HEK293 (cell line): ENCODE data around the gene SLC12A1.

Source experiments
- CTCF ChIA-PET: fragments of 350-600 bp; formaldehyde crosslinking; extraction: SDS; loops from one replicate; lab custom pipeline; 2021; ENCODE audit warnings: antibody characterized with exemption; lab: Yijun Ruan, JAX
- POLR2A ChIA-PET: fragments of 300-600 bp; formaldehyde crosslinking; extraction: SDS; loops from one replicate; lab custom pipeline; 2020; ENCODE audit warnings: antibody characterized with exemption, inconsistent platforms; lab: Yijun Ruan, JAX
- H3K27ac ChIP-seq: fragments of 200-500 bp; sonication (Bioruptor generic); 2 replicates; pipeline ENCODE4 v1.5.1; 2014; ENCODE audit warnings: low read depth, low read length, control low read depth, inconsistent platforms; ENCODE audit errors: extremely low read depth
- H3K36me3 ChIP-seq, 2 experiments: fragments of 200-500 bp in 1 of 2; sonication (Bioruptor generic) in 1 of 2; 1 replicate in 1 of 2; 2 replicates in 1 of 2; pipeline ENCODE4 v1.5.1; 2014 to 2017; ENCODE audit warnings: inconsistent platforms in 2 of 2, low read length in 2 of 2; ENCODE audit not compliant: control insufficient read depth in 2 of 2, insufficient read depth in 1 of 2
- H3K4me1 ChIP-seq: fragments of 200-500 bp; sonication (Bioruptor generic); 2 replicates; pipeline ENCODE4 v1.5.1; 2014; ENCODE audit warnings: mild to moderate bottlenecking, low read length, inconsistent platforms; ENCODE audit not compliant: control insufficient read depth, insufficient read depth
- H3K4me3 ChIP-seq: 2 replicates; pipeline ENCODE4 v1.5.1; 2011; ENCODE audit warnings: low read depth, mild to moderate bottlenecking, control low read depth, low read length, moderate library complexity
- H3K9me3 ChIP-seq: fragments of 200-500 bp; sonication (Bioruptor generic); 2 replicates; pipeline ENCODE4 v1.5.1; 2014; ENCODE audit warnings: low read depth, low read length, inconsistent platforms; ENCODE audit not compliant: control insufficient read depth, insufficient read depth
- GLIS2 ChIP-seq: fragments of 450-650 bp; formaldehyde crosslinking; IDR thresholded peaks from 2 replicates; pipeline ENCODE4 v1.5.1; 2016; ENCODE audit warnings: missing biosample characterization, missing genetic modification characterization
- PRDM1 ChIP-seq: fragments of 450-650 bp; formaldehyde crosslinking; IDR thresholded peaks from 2 replicates; pipeline ENCODE4; 2016; ENCODE audit warnings: missing biosample characterization, missing genetic modification characterization
- SP3 ChIP-seq: fragments of 450-650 bp; formaldehyde crosslinking; IDR thresholded peaks from 2 replicates; pipeline ENCODE4 v1.5.1; 2016; ENCODE audit warnings: missing biosample characterization, missing genetic modification characterization
- YY2 ChIP-seq: fragments of 450-650 bp; formaldehyde crosslinking; IDR thresholded peaks from 2 replicates; pipeline ENCODE4 v1.5.1; 2016; ENCODE audit warnings: missing biosample characterization, missing genetic modification characterization
- ZBTB1 ChIP-seq: fragments of 450-650 bp; formaldehyde crosslinking; IDR thresholded peaks from 2 replicates; pipeline ENCODE4 v1.5.1; 2016; ENCODE audit warnings: missing biosample characterization, missing genetic modification characterization
- ZBTB7A ChIP-seq: fragments of 450-650 bp; formaldehyde crosslinking; IDR thresholded peaks from 2 replicates; pipeline ENCODE4 v1.5.1; 2016; ENCODE audit warnings: low read depth, missing biosample characterization, missing genetic modification characterization
- ZFP37 ChIP-seq: fragments of 450-650 bp; formaldehyde crosslinking; IDR thresholded peaks from 2 replicates; pipeline ENCODE4 v1.5.1; 2016; ENCODE audit warnings: missing biosample characterization, missing genetic modification characterization
- ZNF175 ChIP-seq: fragments of 450-650 bp; formaldehyde crosslinking; IDR thresholded peaks from 2 replicates; pipeline ENCODE4 v1.5.1; 2016; ENCODE audit warnings: missing biosample characterization, missing genetic modification characterization
- ZNF202 ChIP-seq: fragments of 450-650 bp; formaldehyde crosslinking; IDR thresholded peaks from 2 replicates; pipeline ENCODE4 v1.5.1; 2016; ENCODE audit warnings: missing biosample characterization, missing genetic modification characterization, borderline replicate concordance
- ZNF274 ChIP-seq, 2 experiments: fragments of 200-500 bp in 1 of 2; fragments of 450-650 bp in 1 of 2; sonication (Bioruptor generic) in 1 of 2; formaldehyde crosslinking in 1 of 2; IDR thresholded peaks; 2 replicates each; pipeline versions ENCODE4 v1.5.1 to v1.6.1; 2014 to 2016; ENCODE audit warnings: borderline replicate concordance in 1 of 2, inconsistent platforms in 1 of 2, low read length in 1 of 2, missing biosample characterization in 1 of 2, missing genetic modification characterization in 1 of 2
- ZNF335 ChIP-seq: fragments of 450-650 bp; formaldehyde crosslinking; conservative IDR thresholded peaks from 2 replicates; pipeline ENCODE4 v1.5.1; 2016; ENCODE audit warnings: missing biosample characterization, missing genetic modification characterization
- ZNF571 ChIP-seq: fragments of 450-650 bp; formaldehyde crosslinking; IDR thresholded peaks from 2 replicates; pipeline ENCODE4 v1.5.0; 2017; ENCODE audit warnings: missing biosample characterization, missing genetic modification characterization
- ZNF707 ChIP-seq: fragments of 450-650 bp; formaldehyde crosslinking; IDR thresholded peaks from 2 replicates; pipeline ENCODE4 v1.5.1; 2016; ENCODE audit warnings: missing biosample characterization, missing genetic modification characterization
- ZNF76 ChIP-seq: fragments of 450-650 bp; formaldehyde crosslinking; IDR thresholded peaks from 2 replicates; pipeline ENCODE4; 2016; ENCODE audit warnings: low read depth, missing biosample characterization, missing genetic modification characterization, borderline replicate concordance
- ZNF792 ChIP-seq: fragments of 450-650 bp; formaldehyde crosslinking; IDR thresholded peaks from 2 replicates; pipeline ENCODE4 v1.5.1; 2016; ENCODE audit warnings: missing biosample characterization, missing genetic modification characterization
- ZSCAN23 ChIP-seq: fragments of 450-650 bp; formaldehyde crosslinking; IDR thresholded peaks from 2 replicates; pipeline ENCODE4 v1.5.1; 2016; ENCODE audit warnings: missing biosample characterization, missing genetic modification characterization
- ZXDB ChIP-seq: fragments of 450-650 bp; formaldehyde crosslinking; IDR thresholded peaks from 2 replicates; pipeline ENCODE4 v1.5.1; 2016; ENCODE audit warnings: missing biosample characterization, missing genetic modification characterization
- TF ChIP-seq, protein P1 (sequence below): fragments of 450-650 bp; formaldehyde crosslinking; optimal IDR thresholded peaks from 2 replicates; pipeline ENCODE3; 2016; ENCODE audit warnings: missing biosample characterization, mild to moderate bottlenecking, missing genetic modification characterization
- TF ChIP-seq, protein P2 (sequence below): fragments of 450-650 bp; formaldehyde crosslinking; IDR thresholded peaks from 2 replicates; pipeline ENCODE4 v1.5.1; 2016; ENCODE audit warnings: missing biosample characterization, missing genetic modification characterization
- TF ChIP-seq, protein P3 (sequence below): fragments of 450-650 bp; formaldehyde crosslinking; IDR thresholded peaks from 2 replicates; pipeline ENCODE4 v1.5.1; 2016; ENCODE audit warnings: missing biosample characterization, missing genetic modification characterization
- TF ChIP-seq, protein P4 (sequence below): fragments of 450-650 bp; formaldehyde crosslinking; IDR thresholded peaks from 2 replicates; pipeline ENCODE4; 2016; ENCODE audit warnings: missing biosample characterization, missing genetic modification characterization

The SLC12A1 gene

DNA sequence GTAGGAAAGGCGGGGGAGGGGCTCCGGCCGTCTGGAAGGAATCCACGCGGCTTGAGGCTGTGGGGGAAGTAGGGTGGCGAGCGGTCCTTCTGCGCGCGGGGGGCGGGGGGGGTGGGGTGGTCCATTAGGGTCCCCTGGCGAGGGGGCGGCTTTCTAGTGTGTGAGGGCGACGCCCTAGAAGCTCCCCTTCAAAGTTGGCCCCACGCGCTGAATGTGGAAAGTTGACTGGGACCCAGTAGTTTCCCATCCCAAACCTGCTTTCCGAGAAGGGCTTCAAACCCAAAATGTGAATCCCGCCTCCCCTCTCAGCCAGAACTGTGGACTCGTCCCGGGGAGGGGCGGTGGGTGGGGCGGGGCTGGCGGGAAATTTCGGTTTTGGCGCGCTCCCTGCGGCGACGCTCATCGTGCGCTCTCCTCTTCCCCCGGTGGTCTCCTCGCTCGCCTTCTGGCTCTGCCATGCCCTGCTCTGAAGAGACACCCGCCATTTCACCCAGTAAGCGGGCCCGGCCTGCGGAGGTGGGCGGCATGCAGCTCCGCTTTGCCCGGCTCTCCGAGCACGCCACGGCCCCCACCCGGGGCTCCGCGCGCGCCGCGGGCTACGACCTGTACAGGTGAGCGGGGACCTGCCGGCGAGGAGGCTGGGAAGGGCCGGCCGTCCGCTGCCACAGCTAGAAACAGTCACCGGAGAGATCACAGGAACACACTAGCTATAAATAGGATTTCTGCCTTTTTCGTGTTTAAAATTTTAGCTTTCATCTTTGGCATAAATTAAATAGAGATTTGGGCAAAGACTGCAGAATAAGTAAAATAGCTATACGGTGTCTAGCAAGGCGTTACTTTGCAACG, 125.9 kb downstream of the SLC12A1 start (continued):
- TF ChIP-seq ZXDB (peak; percentile 24; the same call in 1 of the 2 replicates), ZNF274 (IDR thresholded peaks at IDR 0.05; ENCODE audit: low read length) (no peak), ZNF274 (tag by site-specific recombination; IDR thresholded peaks at IDR 0.05; ENCODE audit: borderline replicate concordance) (no peak), ZNF707 (no peak), ZNF76 (tag by site-specific recombination) (peak; percentile 36; the same call in 1 of the 2 replicates)
- TF ChIP-seq, protein P1, sequence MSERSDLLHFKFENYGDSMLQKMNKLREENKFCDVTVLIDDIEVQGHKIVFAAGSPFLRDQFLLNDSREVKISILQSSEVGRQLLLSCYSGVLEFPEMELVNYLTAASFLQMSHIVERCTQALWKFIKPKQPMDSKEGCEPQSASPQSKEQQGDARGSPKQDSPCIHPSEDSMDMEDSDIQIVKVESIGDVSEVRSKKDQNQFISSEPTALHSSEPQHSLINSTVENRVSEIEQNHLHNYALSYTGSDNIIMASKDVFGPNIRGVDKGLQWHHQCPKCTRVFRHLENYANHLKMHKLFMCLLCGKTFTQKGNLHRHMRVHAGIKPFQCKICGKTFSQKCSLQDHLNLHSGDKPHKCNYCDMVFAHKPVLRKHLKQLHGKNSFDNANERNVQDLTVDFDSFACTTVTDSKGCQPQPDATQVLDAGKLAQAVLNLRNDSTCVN (tag by site-specific recombination), result peak; percentile 80

DNA sequence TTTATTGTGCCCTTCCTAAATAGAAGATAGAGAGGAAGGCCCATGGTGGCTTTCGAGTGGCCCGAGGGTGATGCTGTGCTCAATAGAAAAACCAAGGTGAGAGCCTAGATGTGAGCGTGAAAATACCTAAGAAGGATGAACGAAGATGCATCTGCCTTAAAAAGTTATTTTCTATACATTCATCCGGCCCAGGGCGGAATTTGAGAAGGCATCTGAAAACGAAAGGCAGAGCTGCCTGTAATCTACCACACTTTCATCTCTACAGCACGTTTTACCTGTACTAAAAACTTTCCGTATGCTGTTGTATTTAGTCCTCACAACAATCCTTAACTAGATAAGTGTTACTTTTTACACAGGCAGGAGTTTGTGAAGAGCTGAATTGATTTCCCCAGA, 126.5 kb downstream of the SLC12A1 start:
- Histone ChIP-seq H3K9me3 (no peaks in the 10 kb centered on the region), H3K36me3 (peaks cover 14 to 28% of the 10 kb centered on the region in 2 experiments; a peak in 2 of 3 replicates), H3K27ac (peak overlapping the region; percentile 98; the same call in 1 of the 2 replicates), H3K4me3 (peak overlapping the region; percentile 90), H3K4me1 (peaks cover 3% of the 10 kb centered on the region)
- CTCF ChIA-PET, result interaction anchor here (0.6 to 1.3 kb wide), 3 partner anchors 20 to 1136 kb away, joined by 3 read pairs; no protein-coding TSS in a partner anchor
- POLR2A ChIA-PET, result interaction anchor here (1.0 kb wide), 1 partner anchor 479 kb away, joined by 4 read pairs; the partner anchor contains the start of gene CEP152
- peak; percentile 53; the same call in 1 of the 2 replicates for TF ChIP-seq PRDM1 (tag by site-specific recombination)
- no peak for TF ChIP-seq ZNF175 (tag by site-specific recombination)
- no peak for TF ChIP-seq ZNF792
- TF ChIP-seq, protein P2, sequence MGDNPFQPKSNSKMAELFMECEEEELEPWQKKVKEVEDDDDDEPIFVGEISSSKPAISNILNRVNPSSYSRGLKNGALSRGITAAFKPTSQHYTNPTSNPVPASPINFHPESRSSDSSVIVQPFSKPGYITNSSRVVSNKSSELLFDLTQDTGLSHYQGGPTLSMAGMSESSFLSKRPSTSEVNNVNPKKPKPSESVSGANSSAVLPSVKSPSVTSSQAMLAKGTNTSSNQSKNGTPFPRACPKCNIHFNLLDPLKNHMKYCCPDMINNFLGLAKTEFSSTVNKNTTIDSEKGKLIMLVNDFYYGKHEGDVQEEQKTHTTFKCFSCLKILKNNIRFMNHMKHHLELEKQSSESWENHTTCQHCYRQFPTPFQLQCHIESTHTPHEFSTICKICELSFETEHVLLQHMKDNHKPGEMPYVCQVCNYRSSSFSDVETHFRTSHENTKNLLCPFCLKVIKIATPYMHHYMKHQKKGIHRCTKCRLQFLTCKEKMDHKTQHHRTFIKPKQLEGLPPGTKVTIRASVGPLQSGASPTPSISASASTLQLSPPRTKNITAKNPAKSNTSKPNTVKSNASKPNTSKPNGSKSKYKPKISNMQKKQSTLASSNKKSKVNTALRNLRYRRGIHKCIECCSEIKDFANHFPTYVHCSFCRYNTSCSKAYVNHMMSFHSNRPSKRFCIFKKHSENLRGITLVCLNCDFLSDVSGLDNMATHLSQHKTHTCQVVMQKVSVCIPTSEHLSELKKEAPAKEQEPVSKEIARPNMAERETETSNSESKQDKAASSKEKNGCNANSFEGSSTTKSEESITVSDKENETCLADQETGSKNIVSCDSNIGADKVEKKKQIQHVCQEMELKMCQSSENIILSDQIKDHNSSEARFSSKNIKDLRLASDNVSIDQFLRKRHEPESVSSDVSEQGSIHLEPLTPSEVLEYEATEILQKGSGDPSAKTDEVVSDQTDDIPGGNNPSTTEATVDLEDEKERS, result no peak
- TF ChIP-seq ZNF335 (tag by site-specific recombination), result no peak
- no peak for TF ChIP-seq ZFP37 (tag by site-specific recombination)
- no peak for TF ChIP-seq ZXDB
- TF ChIP-seq ZNF571, result no peak

DNA sequence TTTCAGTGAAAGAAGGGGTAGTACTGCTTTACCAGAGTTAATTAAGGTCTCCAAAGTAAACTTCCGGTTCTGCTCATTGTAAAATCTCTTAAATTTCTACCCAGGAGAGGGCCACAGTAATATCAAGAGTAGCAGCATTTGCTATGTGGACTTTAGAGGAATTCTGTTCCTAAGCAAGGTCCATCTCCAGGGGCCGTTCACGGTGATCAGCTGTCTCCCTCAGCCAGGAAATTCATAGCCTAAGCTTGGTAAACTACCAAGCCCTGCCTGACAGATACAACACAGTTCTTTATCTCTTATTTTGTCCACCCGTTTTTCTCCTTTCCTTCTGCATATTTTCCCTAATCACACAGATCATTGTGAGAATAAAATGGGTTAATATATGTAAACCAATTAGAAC, 127.4 kb downstream of the SLC12A1 start:
- peak overlapping the region; percentile 90 for H3K4me3 ChIP-seq
- CTCF ChIA-PET, result interaction anchor here (0.7 to 1.1 kb wide), 2 partner anchors 1137 to 1762 kb away, joined by 3 read pairs; no protein-coding TSS in a partner anchor

DNA sequence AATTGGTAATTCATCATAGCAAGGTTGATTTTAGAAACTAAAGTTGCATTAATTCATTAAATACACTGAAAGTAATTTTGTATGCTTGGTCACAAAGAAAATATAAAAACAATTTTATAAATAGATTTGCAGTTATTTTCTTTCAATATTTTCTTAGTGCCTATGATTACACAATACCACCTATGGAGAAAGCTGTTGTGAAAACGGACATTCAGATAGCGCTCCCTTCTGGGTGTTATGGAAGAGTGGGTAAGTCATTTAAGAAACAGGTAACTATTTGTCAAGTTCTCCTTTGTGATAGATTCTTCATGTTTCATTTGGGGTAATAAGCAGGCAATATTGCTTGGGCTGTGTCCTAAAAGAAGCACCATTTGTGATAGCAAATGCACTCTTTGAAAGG, 128.2 kb downstream of the SLC12A1 start:
- H3K27ac ChIP-seq, result no peak overlapping the region
- no peak overlapping the region for H3K4me3 ChIP-seq
- H3K9me3 ChIP-seq, result no peaks in the 10 kb centered on the region
- TF ChIP-seq ZSCAN23 (tag by site-specific recombination), result no peak
- TF ChIP-seq, protein P3, sequence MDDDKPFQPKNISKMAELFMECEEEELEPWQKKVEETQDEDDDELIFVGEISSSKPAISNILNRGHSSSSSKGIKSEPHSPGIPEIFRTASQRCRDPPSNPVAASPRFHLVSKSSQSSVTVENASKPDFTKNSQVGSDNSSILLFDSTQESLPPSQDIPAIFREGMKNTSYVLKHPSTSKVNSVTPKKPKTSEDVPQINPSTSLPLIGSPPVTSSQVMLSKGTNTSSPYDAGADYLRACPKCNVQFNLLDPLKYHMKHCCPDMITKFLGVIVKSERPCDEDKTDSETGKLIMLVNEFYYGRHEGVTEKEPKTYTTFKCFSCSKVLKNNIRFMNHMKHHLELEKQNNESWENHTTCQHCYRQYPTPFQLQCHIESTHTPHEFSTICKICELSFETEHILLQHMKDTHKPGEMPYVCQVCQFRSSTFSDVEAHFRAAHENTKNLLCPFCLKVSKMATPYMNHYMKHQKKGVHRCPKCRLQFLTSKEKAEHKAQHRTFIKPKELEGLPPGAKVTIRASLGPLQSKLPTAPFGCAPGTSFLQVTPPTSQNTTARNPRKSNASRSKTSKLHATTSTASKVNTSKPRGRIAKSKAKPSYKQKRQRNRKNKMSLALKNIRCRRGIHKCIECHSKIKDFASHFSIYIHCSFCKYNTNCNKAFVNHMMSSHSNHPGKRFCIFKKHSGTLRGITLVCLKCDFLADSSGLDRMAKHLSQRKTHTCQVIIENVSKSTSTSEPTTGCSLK, result no peak
- TF ChIP-seq, protein P4, sequence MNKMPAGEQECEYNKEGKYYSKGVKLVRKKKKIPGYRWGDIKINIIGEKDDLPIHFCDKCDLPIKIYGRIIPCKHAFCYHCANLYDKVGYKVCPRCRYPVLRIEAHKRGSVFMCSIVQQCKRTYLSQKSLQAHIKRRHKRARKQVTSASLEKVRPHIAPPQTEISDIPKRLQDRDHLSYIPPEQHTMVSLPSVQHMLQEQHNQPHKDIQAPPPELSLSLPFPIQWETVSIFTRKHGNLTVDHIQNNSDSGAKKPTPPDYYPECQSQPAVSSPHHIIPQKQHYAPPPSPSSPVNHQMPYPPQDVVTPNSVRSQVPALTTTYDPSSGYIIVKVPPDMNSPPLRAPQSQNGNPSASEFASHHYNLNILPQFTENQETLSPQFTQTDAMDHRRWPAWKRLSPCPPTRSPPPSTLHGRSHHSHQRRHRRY (tag by site-specific recombination), result no peak
- no peak for TF ChIP-seq YY2
- ChIA-PET CTCF (interaction anchor here (0.6 to 1.4 kb wide), 5 partner anchors 18 to 1762 kb away, joined by 3 to 6 read pairs (median 3); no protein-coding TSS in a partner anchor), POLR2A (no interaction called here)
- peaks cover 21 to 43% of the 10 kb centered on the region in 2 experiments for H3K36me3 ChIP-seq
- peaks cover 3% of the 10 kb centered on the region for H3K4me1 ChIP-seq

More for the DNA sequence above, 127.4 kb downstream of the SLC12A1 start:
- TF ChIP-seq SP3 (tag by site-specific recombination), result no peak
- TF ChIP-seq ZNF202, result no peak
- no peak for TF ChIP-seq ZBTB1 (tag by site-specific recombination)
- TF ChIP-seq GLIS2 (tag by site-specific recombination), result no peak
- no peak for TF ChIP-seq PRDM1 (tag by site-specific recombination)
- no peak for TF ChIP-seq ZBTB7A (tag by site-specific recombination)
- Histone ChIP-seq H3K36me3 (peaks cover 17 to 37% of the 10 kb centered on the region in 2 experiments), H3K4me1 (peaks cover 3% of the 10 kb centered on the region), H3K9me3 (no peaks in the 10 kb centered on the region), H3K27ac (no peak overlapping the region)
- POLR2A ChIA-PET, result no interaction called here
